PC-9 (cell line): ENCODE measurements around the gene RTN4RL1.

Source experiments
- EZH2 ChIP-seq: fragments of 200-600 bp; sonication (generic); IDR thresholded peaks from 2 replicates; pipeline ENCODE4 v1.8.0; 2017; ENCODE audit warnings: antibody characterized with exemption, low read depth
- TF ChIP-seq, protein P1 (sequence below): fragments of 200-600 bp; sonication (generic); conservative IDR thresholded peaks from 2 replicates; pipeline ENCODE4 v1.6.1; 2017; ENCODE audit warnings: mixed run types, antibody characterized with exemption, mild to moderate bottlenecking, moderate library complexity

DNA sequence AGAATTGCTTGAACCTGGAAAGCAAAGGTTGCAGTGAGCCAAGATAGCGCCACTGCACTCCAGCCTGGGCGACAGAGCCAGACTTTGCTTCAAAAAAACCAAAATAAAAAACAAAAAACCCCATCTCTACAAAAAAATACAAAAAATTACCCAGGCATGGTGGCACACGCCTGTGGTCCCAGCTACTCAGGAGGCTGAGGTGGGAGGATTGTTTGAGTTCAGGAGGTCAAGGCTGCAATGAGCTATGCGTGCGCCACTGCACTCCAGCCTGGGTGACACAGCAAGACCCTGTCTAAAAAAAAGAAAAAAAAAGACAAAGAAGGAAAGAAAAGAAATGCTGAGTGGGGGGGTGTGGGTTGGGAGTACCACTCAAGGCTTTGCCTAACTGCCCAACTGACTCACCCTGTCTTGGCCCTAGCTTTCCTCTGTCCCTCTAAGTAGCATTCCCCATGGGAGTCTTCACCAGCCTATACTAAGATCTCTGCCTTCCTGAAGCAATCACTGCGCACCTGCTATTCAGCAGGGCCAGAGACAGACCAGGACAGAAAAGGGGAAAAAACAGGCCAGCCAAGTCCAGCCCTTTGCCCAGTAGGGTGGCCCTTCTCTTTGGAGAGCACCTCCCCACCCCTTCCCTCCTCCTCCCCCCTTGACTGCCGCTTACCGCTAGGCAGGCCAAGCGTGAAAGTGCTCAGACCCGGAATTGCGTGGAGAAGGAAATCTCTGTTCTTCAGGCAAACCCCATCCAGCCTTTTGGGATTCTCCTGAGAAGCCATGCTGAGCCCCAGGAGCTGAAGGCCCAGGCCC is 45.8 kb downstream of the RTN4RL1 start:
- TF ChIP-seq, protein P1, sequence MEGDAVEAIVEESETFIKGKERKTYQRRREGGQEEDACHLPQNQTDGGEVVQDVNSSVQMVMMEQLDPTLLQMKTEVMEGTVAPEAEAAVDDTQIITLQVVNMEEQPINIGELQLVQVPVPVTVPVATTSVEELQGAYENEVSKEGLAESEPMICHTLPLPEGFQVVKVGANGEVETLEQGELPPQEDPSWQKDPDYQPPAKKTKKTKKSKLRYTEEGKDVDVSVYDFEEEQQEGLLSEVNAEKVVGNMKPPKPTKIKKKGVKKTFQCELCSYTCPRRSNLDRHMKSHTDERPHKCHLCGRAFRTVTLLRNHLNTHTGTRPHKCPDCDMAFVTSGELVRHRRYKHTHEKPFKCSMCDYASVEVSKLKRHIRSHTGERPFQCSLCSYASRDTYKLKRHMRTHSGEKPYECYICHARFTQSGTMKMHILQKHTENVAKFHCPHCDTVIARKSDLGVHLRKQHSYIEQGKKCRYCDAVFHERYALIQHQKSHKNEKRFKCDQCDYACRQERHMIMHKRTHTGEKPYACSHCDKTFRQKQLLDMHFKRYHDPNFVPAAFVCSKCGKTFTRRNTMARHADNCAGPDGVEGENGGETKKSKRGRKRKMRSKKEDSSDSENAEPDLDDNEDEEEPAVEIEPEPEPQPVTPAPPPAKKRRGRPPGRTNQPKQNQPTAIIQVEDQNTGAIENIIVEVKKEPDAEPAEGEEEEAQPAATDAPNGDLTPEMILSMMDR = no peak
- no peak for TF ChIP-seq EZH2
